GM12864 (cell line): Measurements from ENCODE around the gene PLEKHH3.
A peak's percentile ranks its signal among the peaks of the same experiment; 100 is the strongest.
"Not testable (repeated sequence)": the region's sequence is repeated elsewhere in the genome, so short reads cannot be mapped to it uniquely, and the experiment has no call there.

ENCODE experiments used
- DNase-seq: peaks from one replicate; pipeline ENCODE4 v3.0.0-alpha.2; 2011; ENCODE audit warnings: low read depth
- H3K4me3 ChIP-seq: 2 replicates; pipeline ENCODE4 v1.5.1; 2011; ENCODE audit warnings: mild to moderate bottlenecking, low read depth, low read length, control low read depth
- CTCF ChIP-seq: IDR thresholded peaks from 2 replicates; pipeline ENCODE4 v1.5.1; 2011; ENCODE audit warnings: low read depth, mild to moderate bottlenecking, moderate library complexity, low read length, control low read depth, inconsistent platforms; ENCODE audit errors: missing control alignments

Gene PLEKHH3

GRCh38 chr17:42623271-42623670, 53.5 kb downstream of the PLEKHH3 start:
- TF ChIP-seq CTCF, result no peak
- DNase-seq, result no peak
- H3K4me3 ChIP-seq, result no peak overlapping the region

GRCh38 chr17:42621987-42622386, 54.8 kb downstream of the PLEKHH3 start:
- H3K4me3 ChIP-seq, result not testable (repeated sequence)

GRCh38 chr17:42618442-42619150, 58.2 kb downstream of the PLEKHH3 start:
- DNase-seq, result peak; percentile 94
- peak overlapping the region; percentile 49; the same call in 1 of the 2 replicates for H3K4me3 ChIP-seq

More at GRCh38 chr17:42621987-42622386, 54.8 kb downstream of the PLEKHH3 start:
- DNase-seq, result not testable (repeated sequence)

GRCh38 chr17:42617956-42618431, 58.8 kb downstream of the PLEKHH3 start:
- peak; percentile 47 for DNase-seq
- TF ChIP-seq CTCF, result no peak
- peak overlapping the region; percentile 49 for H3K4me3 ChIP-seq

More at GRCh38 chr17:42618442-42619150, 58.2 kb downstream of the PLEKHH3 start:
- TF ChIP-seq CTCF, result peak; percentile 29
